ENCODE results near the gene ARRDC4. TPM values are rescaled to one million over a fixed set of nuclear protein-coding genes. Genes with fewer than 3 reads are reported as not detected.

Gene ARRDC4, protein sequence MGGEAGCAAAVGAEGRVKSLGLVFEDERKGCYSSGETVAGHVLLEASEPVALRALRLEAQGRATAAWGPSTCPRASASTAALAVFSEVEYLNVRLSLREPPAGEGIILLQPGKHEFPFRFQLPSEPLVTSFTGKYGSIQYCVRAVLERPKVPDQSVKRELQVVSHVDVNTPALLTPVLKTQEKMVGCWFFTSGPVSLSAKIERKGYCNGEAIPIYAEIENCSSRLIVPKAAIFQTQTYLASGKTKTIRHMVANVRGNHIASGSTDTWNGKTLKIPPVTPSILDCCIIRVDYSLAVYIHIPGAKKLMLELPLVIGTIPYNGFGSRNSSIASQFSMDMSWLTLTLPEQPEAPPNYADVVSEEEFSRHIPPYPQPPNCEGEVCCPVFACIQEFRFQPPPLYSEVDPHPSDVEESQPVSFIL
- 10 to 100 TPM; 13.9 to 25.8 (median 20.0) TPM for total RNA-seq

GRCh38 chr15:97960364-97961066 lies at the start of gene ARRDC4:
Gene ARRDC4 (plus strand): TSS chr15:97960703. CDS start chr15:97960862, 159 bp downstream.
- peaks cover 0 to 5% of the 10 kb centered on the region in 2 donors for H3K4me1 ChIP-seq
- H3K27ac ChIP-seq = peak within 1 kb of the TSS; percentile 87 to 94
- H3K27me3 ChIP-seq = no peaks in the 10 kb centered on the region
- H3K9me3 ChIP-seq = no peaks in the 10 kb centered on the region
- intact Hi-C loops (cut with DNase I; ENCODE audit: low total_unique reads) = no loop called here
- peak within 1 kb of the TSS; percentile 82 to 93 (median 84) for H3K4me3 ChIP-seq
- peak; percentile 100 for DNase-seq (ENCODE audit: low spot score in 2 of 2)
- TF ChIP-seq POLR2A (IDR thresholded peaks at IDR 0.05) = no peak
- peak; percentile 76 to 91 (median 76) for TF ChIP-seq POLR2AphosphoS5 (IDR thresholded peaks at IDR 0.05)
- H3K36me3 ChIP-seq = no peaks in the 10 kb centered on the region

- H3K27ac ChIP-seq = no peak overlapping the region
- no peak for DNase-seq (ENCODE audit: low spot score in 2 of 2)
- TF ChIP-seq POLR2AphosphoS5 (IDR thresholded peaks at IDR 0.05) = no peak
- no peak for TF ChIP-seq POLR2A (IDR thresholded peaks at IDR 0.05)
- TF ChIP-seq CTCF (IDR thresholded peaks at IDR 0.05) = no peak
- no peaks in the 10 kb centered on the region for H3K36me3 ChIP-seq
- no peak overlapping the region for H3K4me3 ChIP-seq
- H3K9me3 ChIP-seq = no peaks in the 10 kb centered on the region
- no peaks in the 10 kb centered on the region for H3K4me1 ChIP-seq
- no peaks in the 10 kb centered on the region for H3K27me3 ChIP-seq
- intact Hi-C loops (cut with DNase I; ENCODE audit: low total_unique reads) = loop anchor here (10.0 kb wide), 1 partner anchor 140 kb away; no protein-coding TSS in a partner anchor
Measured at GRCh38 chr15:97914711-97915110, 45.8 kb upstream of the ARRDC4 start.

- no peak for DNase-seq (ENCODE audit: low spot score in 2 of 2)
- Histone ChIP-seq H3K4me3 (no peak overlapping the region), H3K4me1 (no peaks in the 10 kb centered on the region), H3K27ac (no peak overlapping the region), H3K27me3 (no peaks in the 10 kb centered on the region), H3K9me3 (no peaks in the 10 kb centered on the region), H3K36me3 (no peaks in the 10 kb centered on the region)
- TF ChIP-seq POLR2A (IDR thresholded peaks at IDR 0.05) (no peak), CTCF (IDR thresholded peaks at IDR 0.05) (no peak), POLR2AphosphoS5 (IDR thresholded peaks at IDR 0.05) (no peak)
- intact Hi-C loops (cut with DNase I; ENCODE audit: low total_unique reads) = loop anchor here (10.0 kb wide), 1 partner anchor 140 kb away; no protein-coding TSS in a partner anchor
Measured at GRCh38 chr15:97915261-97915660, 45.2 kb upstream of the ARRDC4 start.

DNA sequence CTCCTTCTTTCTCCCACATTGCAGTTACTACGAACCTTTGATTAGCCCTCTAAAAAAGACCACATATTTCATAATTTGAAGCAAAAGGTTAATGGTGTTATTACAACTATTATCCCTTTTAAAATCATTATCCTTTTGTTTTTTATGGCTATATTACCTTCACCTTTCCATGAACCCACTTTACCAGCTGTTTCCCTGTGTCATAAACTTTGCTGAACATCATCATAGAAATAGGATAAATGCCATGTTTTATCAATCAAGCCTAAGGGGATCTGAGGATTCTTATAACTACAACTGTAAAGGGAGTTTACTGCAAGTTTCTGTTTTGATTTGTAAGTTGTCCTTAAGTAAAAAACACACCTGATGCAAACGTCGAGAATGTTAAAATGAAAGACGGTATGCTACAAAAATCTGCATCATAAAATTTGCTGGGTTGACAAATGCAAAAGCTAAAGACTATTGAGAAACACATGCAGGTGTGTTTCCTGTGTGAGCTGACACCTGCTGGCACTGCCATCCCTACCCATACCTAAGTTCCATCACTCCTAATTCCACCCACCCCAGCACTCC lies 39.1 kb upstream of the ARRDC4 start:
- Histone ChIP-seq H3K9me3 (peaks cover 0 to 12% of the 10 kb centered on the region in 2 donors), H3K4me1 (no peaks in the 10 kb centered on the region), H3K27me3 (no peaks in the 10 kb centered on the region), H3K36me3 (no peaks in the 10 kb centered on the region), H3K4me3 (no peak overlapping the region), H3K27ac (no peak overlapping the region)
- intact Hi-C loops (cut with DNase I; ENCODE audit: low total_unique reads) = no loop called here
- DNase-seq (ENCODE audit: low spot score in 2 of 2) = no peak
- TF ChIP-seq POLR2AphosphoS5 (IDR thresholded peaks at IDR 0.05) (no peak), CTCF (IDR thresholded peaks at IDR 0.05) (no peak), POLR2A (IDR thresholded peaks at IDR 0.05) (no peak)

DNA sequence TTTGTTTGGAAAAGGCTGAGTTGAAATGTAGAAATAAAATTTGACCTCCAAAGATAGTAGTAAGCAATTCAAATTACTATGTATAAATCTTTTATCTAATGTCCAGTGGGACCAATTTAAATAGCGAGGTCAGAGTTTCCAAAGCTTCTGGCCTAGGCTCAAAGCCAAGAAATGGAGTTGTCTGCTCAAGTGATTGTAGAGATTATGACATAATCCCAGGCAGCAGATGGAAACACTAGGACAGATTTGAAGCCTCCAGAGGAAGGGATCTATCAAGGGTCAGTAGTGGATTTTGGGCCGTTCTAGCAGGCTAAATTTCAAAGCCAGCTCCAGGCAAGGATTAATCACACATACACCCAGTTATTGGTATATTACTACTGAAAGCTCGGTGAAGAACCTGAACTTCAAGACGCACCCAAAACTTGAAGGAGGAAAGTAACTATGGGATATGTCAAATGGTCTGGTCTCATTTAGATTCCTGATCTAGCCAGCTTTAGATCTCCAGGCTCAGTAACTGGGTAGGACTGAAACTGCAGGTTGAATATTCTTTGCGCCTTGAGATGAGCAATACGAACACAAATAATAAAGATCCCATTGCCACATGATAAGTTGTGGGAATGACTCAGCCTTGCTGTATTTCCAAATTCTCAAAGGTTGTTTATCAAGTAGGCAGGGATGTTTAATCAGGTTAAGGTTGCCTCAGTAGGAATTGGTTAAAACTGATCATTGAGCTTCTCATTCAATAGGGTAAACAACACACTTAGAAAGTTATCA lies 30.9 kb upstream of the ARRDC4 start:
- no peak overlapping the region for H3K27ac ChIP-seq
- intact Hi-C loops (cut with DNase I; ENCODE audit: low total_unique reads) = no loop called here
- TF ChIP-seq POLR2A (IDR thresholded peaks at IDR 0.05) = no peak
- no peak for TF ChIP-seq CTCF (IDR thresholded peaks at IDR 0.05)
- TF ChIP-seq POLR2AphosphoS5 (IDR thresholded peaks at IDR 0.05) = no peak
- H3K36me3 ChIP-seq = no peaks in the 10 kb centered on the region
- no peak overlapping the region for H3K4me3 ChIP-seq
- peaks cover 0 to 17% of the 10 kb centered on the region in 2 donors for H3K9me3 ChIP-seq
- H3K4me1 ChIP-seq = no peaks in the 10 kb centered on the region
- no peaks in the 10 kb centered on the region for H3K27me3 ChIP-seq
- DNase-seq (ENCODE audit: low spot score in 2 of 2) = no peak
